ENCODE data around the gene FARSA. TPM values are rescaled to one million over a fixed set of nuclear protein-coding genes. Genes with fewer than 3 reads are reported as not detected.

The FARSA gene
- total and polyA plus RNA-seq, 2 of the 13 experiments (the other 11 are each of a cell fraction or from before 2014, with no cell fraction given): 25.9 to 72.0 TPM

- TF ChIP-seq RBM22 (optimal IDR thresholded peaks at IDR 0.05; ENCODE audit: low read length) (no peak), MYNN (CRISPR knock-in tag; IDR thresholded peaks at IDR 0.05; ENCODE audit: low read depth) (no peak), SP2 (CRISPR knock-in tag; IDR thresholded peaks at IDR 0.05) (peak; percentile 55), ZFP91 (CRISPR knock-in tag; IDR thresholded peaks at IDR 0.05; ENCODE audit: borderline replicate concordance) (peak; percentile 94), ZBTB42 (CRISPR knock-in tag; IDR thresholded peaks at IDR 0.05) (0 out of 2 replicates have a peak, but pooled peaks have one; percentile 50), RBAK (CRISPR knock-in tag; IDR thresholded peaks at IDR 0.05) (no peak), ZNF121 (CRISPR knock-in tag; IDR thresholded peaks at IDR 0.05) (peak; percentile 95), ZFP36L2 (CRISPR knock-in tag; IDR thresholded peaks at IDR 0.05) (no peak), TBX3 (IDR thresholded peaks at IDR 0.05; ENCODE audit: borderline replicate concordance) (no peak), TBL1XR1 (IDR thresholded peaks at IDR 0.05; ENCODE audit: borderline replicate concordance, low read length, partially characterized antibody) (no peak), ZNF34 (CRISPR knock-in tag; IDR thresholded peaks at IDR 0.05; ENCODE audit: borderline replicate concordance) (0 out of 2 replicates have a peak, but pooled peaks have one; percentile 48), TMF1 (CRISPR knock-in tag; IDR thresholded peaks at IDR 0.05; ENCODE audit: low read depth) (no peak), ZNF543 (CRISPR knock-in tag; IDR thresholded peaks at IDR 0.05) (peak; percentile 47; the same call in 1 of the 2 replicates), ZNF354B (CRISPR knock-in tag; IDR thresholded peaks at IDR 0.05) (no peak), SIN3A (IDR thresholded peaks at IDR 0.05; ENCODE audit: borderline replicate concordance, low read depth, low read length) (no peak; the same call in 1 of the 2 replicates), PLRG1 (conservative IDR thresholded peaks at IDR 0.05) (no peak), ZNF335 (CRISPR knock-in tag; IDR thresholded peaks at IDR 0.05) (peak; percentile 99), RCOR2 (CRISPR knock-in tag; IDR thresholded peaks at IDR 0.05) (no peak), RBM39 (IDR thresholded peaks at IDR 0.05; ENCODE audit: low read depth, low read length, poor library complexity, severe bottlenecking) (peak; percentile 77), EHMT2 (IDR thresholded peaks at IDR 0.05; ENCODE audit: borderline replicate concordance, low read depth, low read length) (no peak)
- TF ChIP-seq, protein P1, sequence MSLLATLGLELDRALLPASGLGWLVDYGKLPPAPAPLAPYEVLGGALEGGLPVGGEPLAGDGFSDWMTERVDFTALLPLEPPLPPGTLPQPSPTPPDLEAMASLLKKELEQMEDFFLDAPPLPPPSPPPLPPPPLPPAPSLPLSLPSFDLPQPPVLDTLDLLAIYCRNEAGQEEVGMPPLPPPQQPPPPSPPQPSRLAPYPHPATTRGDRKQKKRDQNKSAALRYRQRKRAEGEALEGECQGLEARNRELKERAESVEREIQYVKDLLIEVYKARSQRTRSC (CRISPR knock-in tag; IDR thresholded peaks at IDR 0.05; ENCODE audit: low read depth): peak; percentile 79; the same call in 1 of the 2 replicates
- TF ChIP-seq, protein P2, sequence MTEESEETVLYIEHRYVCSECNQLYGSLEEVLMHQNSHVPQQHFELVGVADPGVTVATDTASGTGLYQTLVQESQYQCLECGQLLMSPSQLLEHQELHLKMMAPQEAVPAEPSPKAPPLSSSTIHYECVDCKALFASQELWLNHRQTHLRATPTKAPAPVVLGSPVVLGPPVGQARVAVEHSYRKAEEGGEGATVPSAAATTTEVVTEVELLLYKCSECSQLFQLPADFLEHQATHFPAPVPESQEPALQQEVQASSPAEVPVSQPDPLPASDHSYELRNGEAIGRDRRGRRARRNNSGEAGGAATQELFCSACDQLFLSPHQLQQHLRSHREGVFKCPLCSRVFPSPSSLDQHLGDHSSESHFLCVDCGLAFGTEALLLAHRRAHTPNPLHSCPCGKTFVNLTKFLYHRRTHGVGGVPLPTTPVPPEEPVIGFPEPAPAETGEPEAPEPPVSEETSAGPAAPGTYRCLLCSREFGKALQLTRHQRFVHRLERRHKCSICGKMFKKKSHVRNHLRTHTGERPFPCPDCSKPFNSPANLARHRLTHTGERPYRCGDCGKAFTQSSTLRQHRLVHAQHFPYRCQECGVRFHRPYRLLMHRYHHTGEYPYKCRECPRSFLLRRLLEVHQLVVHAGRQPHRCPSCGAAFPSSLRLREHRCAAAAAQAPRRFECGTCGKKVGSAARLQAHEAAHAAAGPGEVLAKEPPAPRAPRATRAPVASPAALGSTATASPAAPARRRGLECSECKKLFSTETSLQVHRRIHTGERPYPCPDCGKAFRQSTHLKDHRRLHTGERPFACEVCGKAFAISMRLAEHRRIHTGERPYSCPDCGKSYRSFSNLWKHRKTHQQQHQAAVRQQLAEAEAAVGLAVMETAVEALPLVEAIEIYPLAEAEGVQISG (CRISPR knock-in tag; IDR thresholded peaks at IDR 0.05): peak; percentile 69
Observed at GRCh38 chr19:12956446-12957388, 23.2 kb upstream of the FARSA start, which contains the start of gene GADD45GIP1 (continued).

Measured in HepG2 (cell line).